Stimulated activated CD4-positive, alpha-beta T cell treated with anti-CD3 and anti-CD28 coated beads, Interleukin-2, amount 100 ng/mL, for 4 hours (primary cell): ENCODE results near the gene FBXO45.
"Not testable (repeated sequence)": the region's sequence is repeated elsewhere in the genome, so short reads cannot be mapped to it uniquely, and the experiment has no call there.

ENCODE experiments used
- DNase-seq: peaks from one replicate; pipeline ENCODE4 v3.0.0-alpha.2; 2020; ENCODE audit warnings: low read depth

FBXO45 gene

DNA sequence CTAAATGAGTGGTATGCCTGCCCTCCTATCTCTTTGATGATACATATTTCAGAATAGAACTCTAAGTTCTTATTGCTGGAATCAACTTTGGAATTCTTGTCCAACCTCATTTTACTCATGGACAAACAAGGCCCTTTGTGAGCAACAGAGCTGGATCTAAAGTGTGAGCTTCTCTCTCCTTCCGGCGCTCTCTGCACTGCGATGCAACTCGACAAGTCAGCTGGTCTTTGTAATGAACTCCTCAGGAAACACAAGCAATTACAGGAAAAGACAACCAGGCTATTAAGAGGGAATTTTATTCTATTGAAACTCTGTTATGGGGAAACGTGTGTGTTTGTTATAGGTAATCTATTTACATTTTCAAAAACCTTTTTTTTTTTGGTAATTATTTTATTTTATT, 50.8 kb downstream of the FBXO45 start:
- DNase-seq, result no peak

DNA sequence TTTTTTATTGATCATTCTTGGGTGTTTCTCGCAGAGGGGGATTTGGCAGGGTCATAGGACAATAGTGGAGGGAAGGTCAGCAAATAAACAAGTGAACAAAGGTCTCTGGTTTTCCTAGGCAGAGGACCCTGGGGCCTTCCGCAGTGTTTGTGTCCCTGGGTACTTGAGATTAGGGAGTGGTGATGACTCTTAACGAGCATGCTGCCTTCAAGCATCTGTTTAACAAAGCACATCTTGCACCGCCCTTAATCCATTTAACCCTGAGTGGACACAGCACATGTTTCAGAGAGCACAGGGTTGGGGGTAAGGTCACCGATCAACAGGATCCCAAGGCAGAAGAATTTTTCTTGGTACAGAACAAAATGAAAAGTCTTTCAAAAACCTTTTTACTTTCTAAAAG, 51.2 kb downstream of the FBXO45 start:
- not testable (repeated sequence) for DNase-seq

DNA sequence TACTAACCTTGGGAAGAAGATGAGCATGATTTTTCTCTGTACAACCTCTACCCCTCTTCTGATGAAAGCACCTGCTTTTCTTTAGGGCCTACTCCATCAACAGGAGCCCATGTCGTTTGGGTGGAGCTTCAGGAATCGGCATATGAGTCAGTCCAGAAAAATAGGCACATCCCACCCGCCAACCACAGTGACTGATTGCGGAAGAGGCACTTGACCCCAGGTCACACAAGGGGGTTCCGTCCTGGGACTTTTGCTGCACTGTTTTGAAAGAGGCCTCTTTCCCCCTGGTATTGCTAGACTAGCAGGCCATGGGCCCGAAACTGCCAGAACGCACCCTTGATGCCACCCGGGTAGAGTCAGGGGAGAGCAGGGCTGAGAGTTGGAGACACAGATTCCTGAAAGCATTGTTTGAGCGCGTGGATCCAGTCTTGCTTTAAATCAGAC, 51.7 kb downstream of the FBXO45 start:
- no peak for DNase-seq

DNA sequence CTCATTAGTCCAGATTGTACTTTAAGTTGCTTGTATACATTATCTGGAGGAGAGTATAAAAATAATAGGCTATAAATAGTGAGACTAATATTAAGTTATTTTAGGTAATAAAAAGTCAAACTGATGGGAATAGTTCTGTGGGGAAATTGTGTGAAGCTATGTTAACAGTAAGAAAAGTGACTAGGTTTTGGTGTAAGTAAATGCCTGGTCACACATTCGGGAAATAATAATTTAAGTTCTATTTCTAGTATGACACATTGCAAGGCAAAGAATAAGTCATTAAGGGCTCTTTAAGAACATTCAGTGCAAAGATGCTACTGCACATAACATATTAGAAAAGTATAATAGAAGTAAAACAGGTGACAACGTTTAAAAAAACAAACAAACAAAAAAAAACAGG, 52.2 kb downstream of the FBXO45 start:
- no peak for DNase-seq

DNA sequence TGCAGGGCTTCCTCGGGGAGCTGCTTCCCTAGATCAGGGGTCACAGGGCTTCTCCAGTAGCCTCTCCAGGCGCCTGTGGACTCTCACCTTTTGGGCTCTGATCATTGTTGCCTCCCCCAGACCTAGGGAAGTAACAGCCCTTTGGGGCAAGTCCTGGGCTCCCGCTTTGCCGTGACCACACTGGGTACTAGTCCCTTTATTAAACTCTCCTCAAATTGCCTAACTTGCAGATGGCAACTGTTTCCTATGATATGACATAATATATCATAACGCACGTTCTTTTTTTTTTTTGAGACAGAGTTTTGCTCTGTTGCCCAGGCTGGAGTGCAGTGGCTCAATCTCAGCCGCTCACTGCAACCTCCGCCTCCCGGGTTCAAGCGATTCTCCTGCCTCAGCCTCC, 53.2 kb downstream of the FBXO45 start:
- no peak for DNase-seq

DNA sequence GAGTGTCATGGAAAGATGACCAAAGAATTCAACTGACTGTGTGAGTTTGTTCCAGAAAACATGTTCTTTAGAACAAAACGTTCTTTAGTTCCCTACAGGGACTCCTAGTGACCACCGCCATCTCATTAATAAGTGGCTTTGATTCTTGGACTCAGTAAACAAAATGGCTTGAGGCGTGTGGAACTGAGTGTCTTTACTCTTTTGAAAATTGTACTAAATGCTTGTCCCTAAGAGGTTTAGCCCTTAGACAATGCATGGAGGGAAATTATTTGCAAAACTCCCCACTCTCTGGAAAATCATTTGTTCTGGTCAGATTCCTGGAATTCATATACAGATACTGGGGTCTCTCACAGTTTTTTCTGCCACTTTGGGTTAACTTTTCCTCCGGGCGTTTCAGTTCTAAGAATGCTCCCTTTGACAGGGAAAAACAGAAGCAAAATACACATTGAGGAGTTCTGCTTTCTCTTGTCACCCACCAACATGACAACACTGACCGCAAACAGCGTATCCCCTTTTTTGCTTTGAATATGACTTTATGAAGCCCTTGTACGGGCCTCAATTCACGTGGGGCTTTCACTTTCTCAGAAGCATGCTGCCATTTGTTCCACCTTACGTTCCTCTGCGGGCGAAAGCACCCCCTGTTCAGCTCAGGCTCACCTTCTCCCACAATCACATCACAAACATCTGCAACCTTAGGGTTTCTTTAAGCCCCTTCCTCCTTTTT, 55.8 kb downstream of the FBXO45 start:
- DNase-seq, result no peak

DNA sequence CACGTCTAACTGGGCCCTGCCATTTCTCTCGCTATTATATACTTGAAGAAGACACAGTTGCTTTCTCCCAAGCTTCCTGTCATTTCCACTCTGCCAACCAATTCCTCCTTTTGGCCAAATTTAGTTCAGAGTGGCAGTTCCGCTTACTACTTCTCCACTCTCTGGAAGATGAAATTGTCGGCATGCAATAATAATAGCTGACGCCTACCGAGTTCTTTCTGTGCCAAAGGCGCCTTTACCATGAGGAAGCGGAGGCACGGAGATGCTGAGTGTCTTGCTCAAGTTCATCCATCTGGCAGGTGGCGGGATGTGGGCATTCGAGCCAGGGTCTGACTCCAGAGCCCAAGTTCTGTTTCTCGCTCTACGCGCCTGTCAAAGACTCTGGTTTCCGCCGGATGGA, 56.4 kb downstream of the FBXO45 start:
- DNase-seq, result no peak

DNA sequence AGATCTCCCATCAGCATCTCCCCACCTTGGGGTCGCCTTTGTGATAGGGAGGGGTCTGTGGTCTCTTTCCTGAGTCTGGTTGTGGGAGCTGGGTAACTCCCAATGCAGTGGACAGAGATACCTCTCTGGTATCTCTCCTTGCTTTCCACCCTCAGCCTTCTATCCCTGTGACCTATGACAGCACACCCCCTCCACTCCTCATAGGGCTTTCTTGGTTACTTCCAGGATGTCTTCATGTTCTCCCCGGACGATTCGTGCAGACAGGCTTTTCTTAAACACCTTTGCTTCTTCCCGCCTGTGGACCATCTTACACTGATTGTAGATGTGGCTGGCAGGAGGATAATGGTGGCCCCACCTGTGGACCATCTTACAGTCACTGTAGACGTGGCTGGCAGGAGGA, 56.9 kb downstream of the FBXO45 start:
- DNase-seq, result no peak

DNA sequence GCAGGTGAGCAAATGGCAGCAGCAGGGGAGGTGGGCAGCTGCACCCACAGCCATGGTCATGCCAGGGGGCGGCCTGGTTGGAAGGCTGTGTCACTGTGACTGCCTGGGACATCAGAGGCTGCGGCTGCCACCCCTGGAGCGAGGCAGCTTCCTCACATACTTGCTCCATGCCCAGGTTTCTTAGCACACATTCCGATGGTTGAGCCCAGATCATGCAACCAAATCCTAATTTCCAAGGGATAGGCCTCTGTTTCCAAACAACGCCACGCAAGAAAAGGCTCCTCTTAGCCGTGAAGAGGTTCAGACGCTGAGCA, 59.4 kb downstream of the FBXO45 start:
- DNase-seq, result no peak

DNA sequence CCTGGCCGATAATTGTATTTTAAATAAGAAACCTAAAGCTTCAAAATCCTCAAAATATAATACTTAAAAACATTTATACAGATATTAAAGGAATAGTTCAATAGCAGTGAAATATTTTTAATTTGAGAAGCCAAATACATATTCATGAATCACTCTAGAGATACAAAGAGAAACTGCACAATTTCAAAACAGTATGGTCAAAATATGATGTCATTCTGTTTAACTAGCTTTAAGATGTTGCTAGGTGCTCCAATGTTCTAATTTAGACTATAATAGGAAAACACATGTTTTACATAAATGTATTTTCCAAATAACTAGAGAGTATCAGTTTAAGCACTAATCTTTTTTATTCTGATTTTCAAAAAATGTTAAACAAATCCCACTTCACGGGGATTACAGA, 60.8 kb downstream of the FBXO45 start:
- no peak for DNase-seq

DNA sequence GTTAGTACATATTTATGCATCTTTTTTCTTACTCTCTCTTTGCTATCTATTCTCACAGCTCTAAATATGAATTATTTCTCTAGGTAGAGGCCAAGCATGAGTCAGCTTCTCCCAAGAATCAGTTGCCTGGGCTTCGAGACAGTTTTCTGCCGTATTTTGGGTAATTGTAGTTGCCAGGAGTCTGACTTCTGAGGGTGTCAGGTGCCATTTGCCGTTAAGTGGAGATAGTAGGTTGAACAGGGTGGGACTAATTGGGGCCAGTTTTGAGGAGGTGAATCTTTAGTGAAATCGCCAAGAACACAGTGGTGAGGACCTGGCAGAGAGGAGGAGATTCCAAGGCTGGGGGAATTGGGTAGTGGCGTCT, 63.2 kb downstream of the FBXO45 start:
- no peak for DNase-seq

DNA sequence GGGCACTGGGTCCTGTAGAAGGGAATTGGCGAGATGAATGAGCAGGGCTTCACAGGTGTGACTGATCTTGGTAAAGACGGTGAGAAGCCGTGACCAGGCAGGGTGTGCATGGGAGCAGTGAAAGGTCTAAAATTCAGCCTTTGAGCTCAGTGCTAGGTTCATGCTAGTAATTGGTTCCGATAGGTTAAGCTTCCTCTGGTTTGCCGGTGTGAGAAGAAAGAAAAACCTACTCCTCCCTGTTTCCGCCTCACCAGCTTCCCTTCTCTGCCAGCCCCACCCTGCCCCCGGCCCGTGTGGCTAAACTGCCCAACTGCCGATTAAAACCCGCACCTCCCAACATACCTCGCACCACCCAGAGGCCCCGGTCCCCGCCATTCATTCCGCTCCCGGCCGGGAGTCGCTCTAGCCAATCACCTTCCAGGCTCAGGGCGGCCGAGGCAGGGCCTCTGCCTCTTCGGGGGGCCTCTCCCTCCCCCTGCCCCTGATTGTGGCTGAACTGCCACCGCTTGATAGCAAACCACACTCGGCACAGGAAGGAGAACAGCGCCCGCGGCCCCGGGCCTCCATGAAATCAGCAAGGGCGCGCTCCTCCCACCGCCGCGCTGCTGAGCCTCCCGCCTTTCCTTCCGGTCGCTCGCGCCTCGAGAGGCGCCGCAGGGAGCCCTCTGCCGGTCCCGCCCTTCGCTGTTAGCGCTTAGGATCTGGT, 63.7 kb downstream of the FBXO45 start:
- DNase-seq, result peak; percentile 75

DNA sequence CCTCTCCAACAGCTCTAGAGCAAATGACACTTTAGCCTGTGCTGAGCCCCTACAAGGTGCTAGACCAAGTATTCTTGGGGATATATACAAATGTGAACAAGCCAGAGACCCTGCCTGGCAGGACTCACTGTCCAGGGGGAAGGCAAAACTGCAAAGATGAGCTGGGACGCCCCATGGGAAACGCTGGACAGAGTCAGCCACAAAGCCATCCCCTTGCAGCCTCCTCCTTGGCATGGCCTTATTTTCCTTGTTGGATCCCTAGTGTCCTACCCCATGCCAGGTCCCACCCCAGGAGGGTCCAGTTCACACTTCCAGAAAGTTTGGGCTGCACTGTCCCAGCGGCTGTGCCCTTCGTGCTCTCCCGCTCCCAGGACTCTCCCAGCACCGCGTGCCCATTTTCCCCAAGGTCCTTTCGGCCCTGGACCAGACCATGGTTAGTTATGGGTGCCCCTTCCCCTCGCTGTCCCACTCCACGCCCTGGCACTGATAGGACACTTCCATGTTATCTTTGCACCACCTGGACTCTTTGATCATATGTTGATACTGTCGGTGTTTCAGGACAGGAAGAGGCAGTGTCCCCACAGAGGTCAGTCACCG, 65.2 kb downstream of the FBXO45 start:
- DNase-seq, result no peak

DNA sequence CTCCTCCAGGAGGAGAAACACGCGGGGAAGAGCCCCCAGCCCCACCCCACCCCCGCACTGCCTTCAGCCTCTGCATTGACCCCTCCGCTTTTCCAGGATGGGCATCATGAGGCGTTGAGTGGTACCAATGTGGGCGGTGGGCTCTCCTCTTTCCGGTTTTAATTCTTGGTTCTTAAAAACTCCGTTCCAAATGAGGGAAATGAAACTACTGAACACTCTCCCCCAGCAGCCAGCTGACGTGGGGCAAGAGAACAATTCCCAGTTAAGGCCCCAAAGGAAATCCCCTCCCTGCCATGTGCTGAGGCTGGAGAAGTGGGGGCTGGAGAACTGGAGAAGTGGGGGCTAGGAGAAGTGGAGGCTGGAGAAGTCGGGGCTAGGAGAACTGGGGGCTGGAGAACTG, 65.8 kb downstream of the FBXO45 start:
- DNase-seq, result no peak

DNA sequence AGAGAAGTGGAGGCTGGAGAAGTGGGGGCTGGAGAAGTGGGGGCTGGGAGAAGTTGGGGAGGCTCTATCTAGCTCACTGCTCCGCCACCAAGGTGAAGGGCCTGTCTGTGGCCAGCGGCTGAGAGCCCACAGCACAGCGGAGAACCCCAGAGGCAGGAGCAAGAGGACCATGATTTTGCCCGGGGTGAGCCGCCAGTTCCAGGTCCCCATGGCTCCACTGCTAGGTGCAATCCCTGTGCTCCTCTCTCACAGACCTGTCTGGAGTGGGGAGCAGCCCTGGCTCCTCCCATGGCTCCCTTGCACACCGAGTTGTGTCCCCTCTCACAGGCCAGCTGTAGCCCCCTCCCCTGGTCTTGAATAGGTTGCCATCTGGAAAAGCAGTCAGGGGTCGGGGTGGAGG, 66.4 kb downstream of the FBXO45 start:
- no peak for DNase-seq

DNA sequence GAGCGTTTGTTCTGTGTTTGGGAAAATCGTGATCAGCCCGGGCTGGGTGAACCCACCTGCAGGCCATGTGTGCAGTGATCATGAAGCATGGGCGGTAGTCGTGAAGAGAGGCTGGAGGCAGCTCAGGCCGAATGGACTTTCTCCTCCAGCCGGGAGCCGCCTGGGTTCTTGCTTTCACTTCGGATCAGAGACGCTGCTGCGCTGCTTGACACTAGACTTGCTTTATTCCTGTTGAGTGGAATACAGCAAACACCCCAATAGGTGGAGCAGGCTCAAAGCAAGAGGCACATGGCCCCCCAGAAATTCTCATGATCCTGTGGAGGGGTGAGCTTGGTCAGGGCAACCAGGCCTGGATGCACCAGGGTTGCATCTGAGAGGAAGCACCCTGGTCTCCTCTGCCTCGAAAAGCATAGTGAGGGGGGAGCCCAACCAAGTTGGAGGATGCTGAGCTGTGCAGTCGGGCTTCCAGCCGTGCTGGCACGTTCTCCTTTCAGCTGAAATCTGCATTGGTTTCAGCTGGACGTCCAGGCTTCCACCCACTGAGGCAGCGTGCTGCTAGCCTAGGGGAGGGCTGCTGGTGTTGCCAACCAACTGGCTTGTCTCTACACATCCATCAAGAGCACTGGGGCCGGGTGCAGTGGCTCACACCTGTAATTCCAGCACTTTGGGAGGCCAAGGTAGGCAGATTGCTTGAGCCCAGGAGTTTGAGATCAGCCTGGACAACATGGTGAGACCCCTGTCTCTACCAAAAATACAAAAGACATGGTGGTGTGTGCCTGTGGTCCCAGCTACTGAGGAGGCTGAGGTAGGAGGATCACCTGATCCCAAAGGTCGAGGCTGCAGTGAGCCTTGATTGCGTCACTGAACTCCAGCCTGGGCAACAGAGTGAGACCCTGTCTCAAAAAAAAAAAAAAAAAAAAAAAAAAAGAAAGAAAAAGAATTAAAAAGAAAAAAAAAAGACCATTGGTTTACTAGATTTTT, 68.2 kb downstream of the FBXO45 start:
- DNase-seq, result no peak

DNA sequence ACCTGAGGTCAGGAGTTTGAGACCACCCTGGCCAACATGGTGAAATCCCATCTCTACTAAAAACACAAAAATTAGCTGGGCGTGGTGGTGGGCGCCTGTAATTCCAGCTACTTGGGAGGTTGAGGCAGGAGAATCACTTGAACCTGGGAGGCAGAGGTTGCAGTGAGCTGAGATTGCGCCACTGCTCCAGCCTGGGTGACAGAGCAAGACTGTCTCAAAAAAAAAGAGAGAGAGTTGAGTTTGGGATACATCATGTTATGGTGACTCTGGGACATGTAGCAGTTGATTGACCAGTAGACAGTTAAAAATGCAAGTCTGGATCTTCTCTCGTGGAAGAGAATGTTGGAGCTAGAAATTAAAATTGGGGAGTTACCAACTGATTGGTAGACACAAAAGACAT, 69.5 kb downstream of the FBXO45 start:
- not testable (repeated sequence) for DNase-seq
